ENCODE data around the gene PI4KA. TPM values are rescaled to one million over a fixed set of nuclear protein-coding genes. Genes with fewer than 3 reads are reported as not detected.

PI4KA gene
- total and polyA plus RNA-seq, 4 donors, result 19.4 to 47.5 (median 36.3) TPM

- H3K4me3 ChIP-seq (ENCODE audit: low read depth in 1 of 3, low read length in 3 of 3), result no peak overlapping the region
- WGBS, result 97% methylated on average over 5 of the region's 5 CpGs
- no peak for DNase-seq (ENCODE audit: low spot score)
Observed at GRCh38 chr22:20811971-20812660, 46.5 kb downstream of the PI4KA start.

More at GRCh38 chr22:20811971-20812660, 46.5 kb downstream of the PI4KA start:
- no peak overlapping the region for H3K27ac ChIP-seq (ENCODE audit: low read depth in 1 of 2, low read length in 2 of 2)
- H3K27me3 ChIP-seq (ENCODE audit: control insufficient read depth in 4 of 4, insufficient read depth in 4 of 4, low read length in 3 of 4), result no peaks in the 10 kb centered on the region
- no peak overlapping the region for H3K9ac ChIP-seq (ENCODE audit: low read depth in 1 of 2, low read length in 2 of 2)
- no peaks in the 10 kb centered on the region for H3K4me1 ChIP-seq (ENCODE audit: control insufficient read depth in 4 of 4, insufficient read depth in 4 of 4, low read length in 3 of 4)
- H3K9me3 ChIP-seq (ENCODE audit: control insufficient read depth in 4 of 4, low read length in 3 of 4), result no peaks in the 10 kb centered on the region
- TF ChIP-seq FOXA1 (IDR thresholded peaks at IDR 0.05), result no peak
- no peak for TF ChIP-seq MAX (IDR thresholded peaks at IDR 0.05)
- no peak for TF ChIP-seq REST (IDR thresholded peaks at IDR 0.05)
- TF ChIP-seq HNF4G (IDR thresholded peaks at IDR 0.05), result no peak
- no peak for TF ChIP-seq CTCF (IDR thresholded peaks at IDR 0.05; ENCODE audit: low read depth, low read length, missing input control)
- TF ChIP-seq ZBTB33 (IDR thresholded peaks at IDR 0.05), result no peak
- no peak for TF ChIP-seq GABPA (IDR thresholded peaks at IDR 0.05 in 1 of 2, conservative IDR thresholded peaks at IDR 0.05 in 1 of 2)
- H3K36me3 ChIP-seq (ENCODE audit: control insufficient read depth in 4 of 4, insufficient read depth in 3 of 4, low read depth in 1 of 4, low read length in 3 of 4), result peaks cover 14 to 61% (median 41%) of the 10 kb centered on the region in 4 donors

Measured in liver (tissue), 9 donors.